ENCODE measurements around the gene DBR1.

- no peak for TF ChIP-seq CTCF (IDR thresholded peaks at IDR 0.05)
- TF ChIP-seq POLR2A (IDR thresholded peaks at IDR 0.05), result no peak
These were observed 5.8 kb upstream of the DBR1 start for GRCh38 chr3:138180375-138181029.
